ENCODE results near the gene RUVBL2. TPM values are rescaled to one million over a fixed set of nuclear protein-coding genes. Genes with fewer than 3 reads are reported as not detected.

RUVBL2 gene
- total RNA-seq, 1 experiment from 2014 or later, result 227 TPM

GRCh38 chr19:48962029-48962848 lies 31.4 kb upstream of the RUVBL2 start:
- no peak overlapping the region for H3K4me3 ChIP-seq (ENCODE audit: low read depth, low read length, poor library complexity, severe bottlenecking)
- CTCF ChIA-PET, result interaction anchor here (0.6 kb wide), 1 partner anchor 31 kb away, joined by 10 read pairs; the partner anchor contains the start of gene RUVBL2
- DNase-seq (ENCODE audit: low spot score), result no peak

GRCh38 chr19:48962849-48963165 lies 30.9 kb upstream of the RUVBL2 start:
- no peak for TF ChIP-seq EZH2 (IDR thresholded peaks at IDR 0.05; ENCODE audit: borderline replicate concordance, low read depth, low read length, poor library complexity, severe bottlenecking)
- no peak for TF ChIP-seq CTCF (conservative IDR thresholded peaks at IDR 0.05; ENCODE audit: low read depth, low read length)
- BruUV-seq (replicated peaks), result no TSS peak
- H3K4me3 ChIP-seq (ENCODE audit: low read depth, low read length, poor library complexity, severe bottlenecking), result no peak overlapping the region
- no peak for DNase-seq (ENCODE audit: low spot score)
- intact Hi-C loops (cut with micrococcal nuclease; ENCODE audit: unreplicated experiment), result loop anchor here (10.0 kb wide), 2 partner anchors 88 to 318 kb away; partner anchors contain the start of genes CA11 and PPP1R15A
- peaks cover 12% of the 10 kb centered on the region for H3K36me3 ChIP-seq (ENCODE audit: insufficient read depth, low read length, poor library complexity, severe bottlenecking)
- no peaks in the 10 kb centered on the region for H3K9me3 ChIP-seq (ENCODE audit: low read depth, low read length, poor library complexity, severe bottlenecking)
- peaks cover 31% of the 10 kb centered on the region for H3K4me1 ChIP-seq (ENCODE audit: insufficient read depth, low read length, poor library complexity, severe bottlenecking)
- ChIA-PET POLR2A (ENCODE audit: low non-redundant PET) (no interaction called here), CTCF (no interaction called here)
- H3K27me3 ChIP-seq (replicated peaks; ENCODE audit: insufficient read depth, low read depth, low read length, poor library complexity), result no peaks in the 10 kb centered on the region
- H3K27ac ChIP-seq (ENCODE audit: low read depth, low read length, poor library complexity, severe bottlenecking), result peak overlapping the region; percentile 95

More at GRCh38 chr19:48962029-48962848, 31.4 kb upstream of the RUVBL2 start:
- H3K27ac ChIP-seq (ENCODE audit: low read depth, low read length, poor library complexity, severe bottlenecking), result peak overlapping the region; percentile 63
- peaks cover 12% of the 10 kb centered on the region for H3K36me3 ChIP-seq (ENCODE audit: insufficient read depth, low read length, poor library complexity, severe bottlenecking)
- intact Hi-C loops (cut with micrococcal nuclease; ENCODE audit: unreplicated experiment), result loop anchor here (10.0 kb wide), 2 partner anchors 87 to 317 kb away; partner anchors contain the start of genes CA11 and PPP1R15A
- no TSS peak for BruUV-seq (replicated peaks)
- H3K4me1 ChIP-seq (ENCODE audit: insufficient read depth, low read length, poor library complexity, severe bottlenecking), result peaks cover 30% of the 10 kb centered on the region
- POLR2A ChIA-PET (ENCODE audit: low non-redundant PET), result no interaction called here
- no peaks in the 10 kb centered on the region for H3K27me3 ChIP-seq (replicated peaks; ENCODE audit: insufficient read depth, low read depth, low read length, poor library complexity)
- no peaks in the 10 kb centered on the region for H3K9me3 ChIP-seq (ENCODE audit: low read depth, low read length, poor library complexity, severe bottlenecking)
- no peak for TF ChIP-seq EZH2 (IDR thresholded peaks at IDR 0.05; ENCODE audit: borderline replicate concordance, low read depth, low read length, poor library complexity, severe bottlenecking)
- TF ChIP-seq CTCF (conservative IDR thresholded peaks at IDR 0.05; ENCODE audit: low read depth, low read length), result no peak

GRCh38 chr19:48963371-48964204 lies 30.1 kb upstream of the RUVBL2 start:
- no peak overlapping the region for H3K4me3 ChIP-seq (ENCODE audit: low read depth, low read length, poor library complexity, severe bottlenecking)
- POLR2A ChIA-PET (ENCODE audit: low non-redundant PET), result interaction anchor here (0.6 kb wide), 1 partner anchor 9 kb away, joined by 3 read pairs; the partner anchor contains the start of gene BAX

More at GRCh38 chr19:48963371-48964204, 30.1 kb upstream of the RUVBL2 start:
- peaks cover 12% of the 10 kb centered on the region for H3K36me3 ChIP-seq (ENCODE audit: insufficient read depth, low read length, poor library complexity, severe bottlenecking)
- no TSS peak for BruUV-seq (replicated peaks)
- H3K9me3 ChIP-seq (ENCODE audit: low read depth, low read length, poor library complexity, severe bottlenecking), result no peaks in the 10 kb centered on the region
- TF ChIP-seq EZH2 (IDR thresholded peaks at IDR 0.05; ENCODE audit: borderline replicate concordance, low read depth, low read length, poor library complexity, severe bottlenecking) (no peak), CTCF (conservative IDR thresholded peaks at IDR 0.05; ENCODE audit: low read depth, low read length) (no peak)
- intact Hi-C loops (cut with micrococcal nuclease; ENCODE audit: unreplicated experiment), result loop anchor here (10.0 kb wide), 2 partner anchors 89 to 319 kb away; partner anchors contain the start of genes CA11 and PPP1R15A
- DNase-seq (ENCODE audit: low spot score), result peak; percentile 69
- peaks cover 31% of the 10 kb centered on the region for H3K4me1 ChIP-seq (ENCODE audit: insufficient read depth, low read length, poor library complexity, severe bottlenecking)
- CTCF ChIA-PET, result no interaction called here
- peak overlapping the region; percentile 95 for H3K27ac ChIP-seq (ENCODE audit: low read depth, low read length, poor library complexity, severe bottlenecking)
- H3K27me3 ChIP-seq (replicated peaks; ENCODE audit: insufficient read depth, low read depth, low read length, poor library complexity), result no peaks in the 10 kb centered on the region
